Common myeloid progenitor, CD34-positive (primary cell): ENCODE results near the gene PDCL2. TPM values are rescaled to one million over a fixed set of nuclear protein-coding genes. Genes with fewer than 3 reads are reported as not detected.

Experiments
- CTCF ChIA-PET: fragments of 350-600 bp; sonication (Branson Sonifier 250); formaldehyde crosslinking; loops from one replicate; lab custom pipeline; 2021; ENCODE audit warnings: antibody characterized with exemption; lab: Charles Lee
- POLR2A ChIA-PET: fragments of 350-600 bp; sonication (Branson Sonifier 250); formaldehyde crosslinking; loops from one replicate; lab custom pipeline; 2021; ENCODE audit warnings: antibody characterized with exemption; lab: Charles Lee
- DNase-seq, 3 donors: peaks; one replicate each; pipeline versions ENCODE4 v3.0.0 to v3.0.0-alpha.2; 2013
- H3K27ac ChIP-seq, 2 experiments: 1 replicate in 1 of 2; 2 replicates in 1 of 2; pipeline ENCODE4 v1.7.0; 2013; ENCODE audit warnings: inconsistent platforms in 2 of 2, low read length in 2 of 2, mild to moderate bottlenecking in 2 of 2, low read depth in 1 of 2, moderate library complexity in 1 of 2; ENCODE audit not compliant: severe bottlenecking in 2 of 2, insufficient read depth in 1 of 2, poor library complexity in 1 of 2
- H3K27me3 ChIP-seq, 5 experiments: replicated peaks in 2 of 5; 1 replicate in 3 of 5; 2 replicates in 2 of 5; pipeline versions ENCODE4 v1.6.1 to v1.7.0; 2013; ENCODE audit warnings: low read length in 4 of 5, mild to moderate bottlenecking in 2 of 5, moderate library complexity in 2 of 5, inconsistent platforms in 1 of 5; ENCODE audit not compliant: insufficient read depth in 5 of 5, control insufficient read depth in 4 of 5
- H3K36me3 ChIP-seq, 4 experiments: 1 replicate in 2 of 4; 2 replicates in 2 of 4; pipeline versions ENCODE4 v1.6.1 to v1.7.0; 2013; ENCODE audit warnings: low read length in 3 of 4, control low read depth in 1 of 4, mild to moderate bottlenecking in 1 of 4; ENCODE audit not compliant: control insufficient read depth in 4 of 4, insufficient read depth in 4 of 4
- H3K4me1 ChIP-seq, 4 experiments: 1 replicate in 3 of 4; 2 replicates in 1 of 4; pipeline versions ENCODE4 v1.6.1 to v1.7.1; 2013; ENCODE audit warnings: low read length in 3 of 4, mild to moderate bottlenecking in 3 of 4, control low read depth in 1 of 4, inconsistent platforms in 1 of 4, moderate library complexity in 1 of 4; ENCODE audit not compliant: control insufficient read depth in 4 of 4, insufficient read depth in 4 of 4; ENCODE audit errors: control extremely low read depth in 1 of 4
- H3K4me3 ChIP-seq, 7 experiments: 1 replicate in 4 of 7; 2 replicates in 3 of 7; pipeline versions ENCODE4 v1.5.1 to v1.7.0; 2013; ENCODE audit warnings: mild to moderate bottlenecking in 7 of 7, low read length in 6 of 7, moderate library complexity in 6 of 7, inconsistent platforms in 2 of 7, low read depth in 2 of 7, control low read depth in 1 of 7; ENCODE audit not compliant: insufficient read depth in 4 of 7, control insufficient read depth in 1 of 7; ENCODE audit errors: extremely low read depth in 1 of 7
- H3K9me3 ChIP-seq, 5 experiments: 1 replicate in 4 of 5; 2 replicates in 1 of 5; pipeline versions ENCODE4 v1.6.1 to v1.7.1; 2013; ENCODE audit warnings: low read length in 4 of 5, mild to moderate bottlenecking in 2 of 5, inconsistent platforms in 1 of 5, low read depth in 1 of 5, moderate library complexity in 1 of 5; ENCODE audit not compliant: control insufficient read depth in 4 of 5, insufficient read depth in 2 of 5; ENCODE audit errors: control extremely low read depth in 1 of 5
- WGBS: methylation state at CpG from one replicate; pipeline ENCODE4 v1.1.5; 2013; ENCODE audit not compliant: insufficient coverage; 5-methylcytosine and 5-hydroxymethylcytosine counted together
- polyA plus RNA-seq: library from polyadenylated mRNA; unstranded; fragments of 120-200 nt; gene quantifications from one replicate; pipeline ENCODE4 v1.2.1, GENCODE V29; 2013

Gene PDCL2, protein sequence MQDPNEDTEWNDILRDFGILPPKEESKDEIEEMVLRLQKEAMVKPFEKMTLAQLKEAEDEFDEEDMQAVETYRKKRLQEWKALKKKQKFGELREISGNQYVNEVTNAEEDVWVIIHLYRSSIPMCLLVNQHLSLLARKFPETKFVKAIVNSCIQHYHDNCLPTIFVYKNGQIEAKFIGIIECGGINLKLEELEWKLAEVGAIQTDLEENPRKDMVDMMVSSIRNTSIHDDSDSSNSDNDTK
- not detected for polyA plus RNA-seq

- H3K4me1 ChIP-seq: no peaks in the 10 kb centered on the region
- no peak within 1 kb of the TSS for H3K4me3 ChIP-seq
- POLR2A ChIA-PET: no interaction called here
- no peak for DNase-seq
- peaks cover 0 to 7% (median 2%) of the 10 kb centered on the region in 5 experiments for H3K9me3 ChIP-seq
- 99% methylated on average over 22 of the region's 24 CpGs for WGBS
- CTCF ChIA-PET: no interaction called here
- H3K27ac ChIP-seq: no peak within 1 kb of the TSS
- no peaks in the 10 kb centered on the region for H3K27me3 ChIP-seq
- H3K36me3 ChIP-seq: no peaks in the 10 kb centered on the region
Observed at GRCh38 chr4:55592014-55592413, at the start of gene PDCL2. PDCL2 (minus strand) TSS chr4:55592245; CDS start chr4:55592109, 136 bp downstream.

- H3K4me1 ChIP-seq: peaks cover 5 to 21% (median 17%) of the 10 kb centered on the region in 4 experiments
- no peaks in the 10 kb centered on the region for H3K9me3 ChIP-seq
- H3K27me3 ChIP-seq: peaks cover 15 to 75% (median 38%) of the 10 kb centered on the region in 5 experiments
- H3K36me3 ChIP-seq: no peaks in the 10 kb centered on the region
- no peak overlapping the region for H3K27ac ChIP-seq
- POLR2A ChIA-PET: no interaction called here
- WGBS: no CpG with 5 or more reads among the region's 12 CpGs
- no peak for DNase-seq
- CTCF ChIA-PET: interaction anchor here (0.5 to 1.1 kb wide), 2 partner anchors 75 to 323 kb away, joined by 3 read pairs; no protein-coding TSS in a partner anchor
- H3K4me3 ChIP-seq: no peak overlapping the region
Observed at GRCh38 chr4:55637272-55637820, 45.3 kb upstream of the PDCL2 start.

- peaks cover 15 to 78% (median 38%) of the 10 kb centered on the region in 5 experiments for H3K27me3 ChIP-seq
- ChIA-PET POLR2A (no interaction called here), CTCF (interaction anchor here (1.1 kb wide), 1 partner anchor 74 kb away, joined by 3 read pairs; no protein-coding TSS in a partner anchor)
- H3K36me3 ChIP-seq: no peaks in the 10 kb centered on the region
- WGBS: 3% methylated on average over 3 of the region's 7 CpGs
- H3K9me3 ChIP-seq: no peaks in the 10 kb centered on the region
- H3K4me1 ChIP-seq: peaks cover 5 to 21% (median 17%) of the 10 kb centered on the region in 4 experiments
- H3K4me3 ChIP-seq: peak overlapping the region in 5 of 7 experiments; percentile 51 to 68 (median 56)
- H3K27ac ChIP-seq: peak overlapping the region in 1 of 2 experiments; percentile 73
- no peak for DNase-seq
Observed at GRCh38 chr4:55636656-55636999, 44.6 kb upstream of the PDCL2 start.

DNA sequence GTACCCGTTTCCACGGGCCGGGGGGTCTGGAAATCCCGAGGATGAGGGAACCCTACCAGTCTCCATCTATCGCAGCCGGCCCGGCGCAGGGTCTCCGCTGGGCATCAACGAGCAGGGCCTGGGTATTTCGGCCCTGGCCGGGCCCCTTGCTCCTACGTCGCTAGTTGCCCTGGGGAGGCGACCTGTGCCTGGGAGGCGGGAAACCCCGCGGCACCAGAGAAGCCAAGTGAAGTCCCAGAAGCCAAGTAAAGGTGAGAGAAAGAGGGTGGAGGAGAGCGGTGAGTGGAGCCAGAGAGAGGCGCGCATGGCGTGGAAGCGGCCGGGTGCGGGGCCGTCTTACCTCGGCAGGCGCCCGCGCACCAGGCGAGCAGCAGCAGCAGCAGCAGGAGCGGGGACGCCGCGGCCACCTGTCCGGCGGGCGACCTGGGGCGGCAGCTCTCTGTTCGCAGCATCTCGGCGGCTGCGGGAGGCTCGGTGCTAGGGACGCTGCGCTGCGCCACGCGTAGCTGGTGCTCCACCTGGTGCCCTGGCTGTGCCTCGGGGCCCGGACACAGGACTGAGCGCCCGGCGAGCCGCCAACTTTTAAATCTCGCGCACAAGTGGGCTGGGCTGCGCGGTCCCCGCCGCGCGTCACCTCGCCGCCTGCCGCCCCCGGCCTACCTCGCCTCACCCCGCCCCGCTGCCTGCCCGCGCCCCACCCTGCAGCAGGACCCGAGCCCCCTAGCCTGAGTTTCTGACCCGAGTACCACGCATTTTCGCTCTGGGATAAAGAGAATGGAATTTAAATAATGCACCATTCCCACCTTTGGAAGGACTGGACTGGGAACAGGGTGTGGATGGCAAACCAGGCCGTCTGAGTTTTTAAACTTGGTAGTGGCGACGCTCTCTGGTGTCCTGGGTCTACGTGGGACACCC lies 44.0 kb upstream of the PDCL2 start, which contains the start of gene NMU:
TSS of gene NMU (minus strand) at position 558 of the 915 bp plus-strand sequence. CDS start at position 452, 106 bp downstream.
- DNase-seq: peak; percentile 29 to 61 (median 58)
- no peaks in the 10 kb centered on the region for H3K9me3 ChIP-seq
- no peaks in the 10 kb centered on the region for H3K36me3 ChIP-seq
- peaks cover 15 to 80% (median 38%) of the 10 kb centered on the region in 5 experiments for H3K27me3 ChIP-seq
- ChIA-PET POLR2A (no interaction called here), CTCF (interaction anchor here (0.5 to 1.4 kb wide), 3 partner anchors 73 to 215 kb away, joined by 3 to 6 read pairs (median 3); no protein-coding TSS in a partner anchor)
- peaks cover 5 to 21% (median 17%) of the 10 kb centered on the region in 4 experiments for H3K4me1 ChIP-seq
- peak within 1 kb of the TSS; percentile 19 to 68 (median 55) for H3K4me3 ChIP-seq
- H3K27ac ChIP-seq: peak within 1 kb of the TSS in 1 of 2 experiments; percentile 73
- under 1% methylated on average over 60 of the region's 80 CpGs for WGBS

DNA sequence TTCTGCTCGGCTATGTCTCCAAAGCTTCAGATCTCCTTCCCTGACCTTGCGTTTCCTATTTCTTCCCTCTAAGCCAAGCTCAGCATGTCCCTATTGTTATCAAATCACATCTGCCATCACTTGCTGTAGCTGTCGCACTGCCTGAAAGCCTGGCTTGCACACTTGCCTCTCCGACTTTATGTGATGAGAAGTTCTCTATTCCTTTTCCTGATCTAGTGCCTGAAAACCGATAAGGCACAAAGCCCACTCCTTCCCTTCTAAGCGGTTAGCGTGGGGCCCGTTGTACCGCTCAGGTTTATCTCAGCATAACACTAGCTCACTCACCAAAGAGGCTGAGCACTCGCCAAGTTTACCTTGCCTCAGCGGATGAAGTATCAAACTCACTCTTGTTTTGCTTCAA lies 43.2 kb upstream of the PDCL2 start:
- CTCF ChIA-PET: interaction anchor here (0.5 to 1.4 kb wide), 2 partner anchors 81 to 216 kb away, joined by 3 to 6 read pairs; no protein-coding TSS in a partner anchor
- peak in 2 of 3 donors; percentile 22 to 36 for DNase-seq
- Histone ChIP-seq H3K4me1 (peaks cover 5 to 21% (median 17%) of the 10 kb centered on the region in 4 experiments), H3K9me3 (no peaks in the 10 kb centered on the region), H3K4me3 (peak overlapping the region in 5 of 7 experiments; percentile 19 to 68 (median 56)), H3K36me3 (no peaks in the 10 kb centered on the region), H3K27me3 (peaks cover 15 to 78% (median 40%) of the 10 kb centered on the region in 5 experiments), H3K27ac (peak overlapping the region in 1 of 2 experiments; percentile 73)
- WGBS: 1% methylated on average over 11 of the region's 11 CpGs
- POLR2A ChIA-PET: no interaction called here

DNA sequence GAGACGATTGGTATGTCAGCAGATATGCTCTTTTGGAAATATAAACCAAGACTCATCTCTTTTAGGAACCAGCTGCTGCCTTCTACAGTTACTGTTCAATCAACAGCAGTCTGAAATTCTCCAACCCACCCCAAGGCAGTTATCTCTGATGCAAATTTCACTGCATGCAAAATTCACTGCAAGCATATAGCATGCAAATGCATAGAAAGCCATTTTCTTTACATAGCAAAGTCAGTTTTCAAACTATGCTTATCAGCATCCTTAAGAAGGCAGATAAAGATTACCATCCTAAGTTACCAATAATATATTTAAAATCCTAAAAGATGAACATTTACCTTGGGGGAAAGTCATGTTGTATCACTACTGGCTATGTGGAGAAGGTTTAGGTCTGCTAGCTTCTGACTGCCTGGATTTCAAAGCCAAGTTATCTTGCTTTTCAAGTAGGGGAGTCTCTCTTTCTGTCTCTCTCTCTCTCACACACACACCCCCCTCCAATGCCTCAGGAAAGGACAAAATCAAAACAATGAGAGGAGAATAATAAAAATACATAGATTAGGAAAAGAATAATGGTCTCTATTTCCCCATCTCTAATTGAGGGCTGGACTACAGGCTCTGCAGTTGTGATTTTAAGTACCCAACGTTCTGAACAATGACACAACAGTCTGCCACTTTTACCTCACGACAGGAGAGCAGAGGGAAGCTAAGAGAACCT lies 42.5 kb upstream of the PDCL2 start:
- Histone ChIP-seq H3K27ac (peak overlapping the region in 1 of 2 experiments; percentile 73), H3K4me1 (peaks cover 5 to 21% (median 17%) of the 10 kb centered on the region in 4 experiments), H3K9me3 (no peaks in the 10 kb centered on the region), H3K4me3 (no peak overlapping the region), H3K27me3 (peaks cover 15 to 71% (median 38%) of the 10 kb centered on the region in 5 experiments), H3K36me3 (no peaks in the 10 kb centered on the region)
- 0% methylated on average over 1 of the region's 3 CpGs for WGBS
- CTCF ChIA-PET: interaction anchor here (1.4 kb wide), 1 partner anchor 80 kb away, joined by 3 read pairs; no protein-coding TSS in a partner anchor
- no peak for DNase-seq
- POLR2A ChIA-PET: no interaction called here
